Trophoblast cell (in vitro differentiated cells and primary cell): ENCODE results near the gene GREM1.

Experiments
- DNase-seq, 2 donors: peaks; one replicate each; pipeline ENCODE4 v3.0.0-alpha.2; 2016
- H2AFZ ChIP-seq: 2 replicates; pipeline ENCODE4 v1.6.1; 2013; ENCODE audit warnings: low read length, moderate library complexity, mild to moderate bottlenecking; ENCODE audit not compliant: insufficient read depth, poor library complexity
- H2AK5ac ChIP-seq: 2 replicates; pipeline ENCODE4 v1.6.1; 2013; ENCODE audit warnings: mild to moderate bottlenecking, low read length
- H2BK120ac ChIP-seq: 2 replicates; pipeline ENCODE4 v1.6.1; 2013; ENCODE audit warnings: low read length, mild to moderate bottlenecking, moderate library complexity; ENCODE audit not compliant: insufficient read depth, poor library complexity
- H2BK12ac ChIP-seq: 2 replicates; pipeline ENCODE4 v1.6.1; 2013; ENCODE audit warnings: mild to moderate bottlenecking, low read length, moderate library complexity
- H2BK5ac ChIP-seq: 2 replicates; pipeline ENCODE4 v1.6.1; 2013; ENCODE audit warnings: low read length, low read depth, moderate library complexity, mild to moderate bottlenecking; ENCODE audit not compliant: poor library complexity
- H3K14ac ChIP-seq: 2 replicates; pipeline ENCODE4 v1.6.1; 2013; ENCODE audit warnings: mild to moderate bottlenecking, low read length
- H3K18ac ChIP-seq: 2 replicates; pipeline ENCODE4 v1.6.1; 2013; ENCODE audit warnings: mild to moderate bottlenecking, low read length
- H3K23ac ChIP-seq: 2 replicates; pipeline ENCODE4 v1.6.1; 2013; ENCODE audit warnings: low read length
- H3K27ac ChIP-seq: 2 replicates; pipeline ENCODE4 v1.5.1; 2013; ENCODE audit warnings: low read depth, mild to moderate bottlenecking, inconsistent platforms, low read length, moderate library complexity
- H3K27me3 ChIP-seq: 2 replicates; pipeline ENCODE4 v1.6.1; 2013; ENCODE audit warnings: inconsistent platforms, mild to moderate bottlenecking, low read length, moderate library complexity; ENCODE audit not compliant: insufficient read depth
- H3K36me3 ChIP-seq, 2 experiments: 1 replicate in 1 of 2; 2 replicates in 1 of 2; pipeline ENCODE4 v1.6.1; 2013; ENCODE audit warnings: low read length in 2 of 2, mild to moderate bottlenecking in 2 of 2, moderate library complexity in 1 of 2; ENCODE audit not compliant: insufficient read depth in 2 of 2, control insufficient read depth in 1 of 2
- H3K4ac ChIP-seq: 2 replicates; pipeline ENCODE4 v1.6.1; 2013; ENCODE audit warnings: low read depth, mild to moderate bottlenecking, low read length, moderate library complexity
- H3K4me1 ChIP-seq, 2 experiments: 1 replicate in 1 of 2; 2 replicates in 1 of 2; pipeline ENCODE4 v1.6.1; 2013; ENCODE audit warnings: low read length in 2 of 2, mild to moderate bottlenecking in 2 of 2, moderate library complexity in 1 of 2; ENCODE audit not compliant: insufficient read depth in 2 of 2, control insufficient read depth in 1 of 2
- H3K4me2 ChIP-seq: 2 replicates; pipeline ENCODE4 v1.6.1; 2013; ENCODE audit warnings: inconsistent platforms, mild to moderate bottlenecking, low read length, moderate library complexity
- H3K4me3 ChIP-seq: 2 replicates; pipeline ENCODE4 v1.5.1; 2013; ENCODE audit warnings: mild to moderate bottlenecking, low read depth, low read length, inconsistent platforms
- H3K79me1 ChIP-seq: one replicate; pipeline ENCODE4 v1.6.1; 2013; ENCODE audit warnings: low read length
- H3K79me2 ChIP-seq: 2 replicates; pipeline ENCODE4 v1.6.1; 2013; ENCODE audit warnings: low read length, mild to moderate bottlenecking; ENCODE audit not compliant: control insufficient read depth, insufficient read depth, poor library complexity
- H3K9ac ChIP-seq: 2 replicates; pipeline ENCODE4 v1.6.1; 2013; ENCODE audit warnings: mild to moderate bottlenecking, low read length
- H3K9me3 ChIP-seq: 2 replicates; pipeline ENCODE4 v1.6.1; 2013; ENCODE audit warnings: low read depth, mild to moderate bottlenecking, control low read depth, inconsistent platforms, low read length; ENCODE audit not compliant: insufficient read depth
- H4K12ac ChIP-seq: 2 replicates; pipeline ENCODE4 v1.6.1; 2013; ENCODE audit warnings: low read depth, mild to moderate bottlenecking, low read length, moderate library complexity
- H4K8ac ChIP-seq: 2 replicates; pipeline ENCODE4 v1.6.1; 2013; ENCODE audit warnings: low read depth, mild to moderate bottlenecking, low read length, moderate library complexity
- H4K91ac ChIP-seq: one replicate; pipeline ENCODE4 v1.6.1; 2013; ENCODE audit warnings: low read depth, mild to moderate bottlenecking, low read length, moderate library complexity
- WGBS: extraction: QIAGEN DNeasy Blood & Tissue Kit; methylation state at CpG from one replicate; pipeline ENCODE4 v1.1.7; 2013; ENCODE audit warnings: missing lambda C conversion rate; ENCODE audit not compliant: insufficient read length, insufficient coverage; ENCODE audit errors: extremely low coverage; 5-methylcytosine and 5-hydroxymethylcytosine counted together

GREM1 gene

DNA sequence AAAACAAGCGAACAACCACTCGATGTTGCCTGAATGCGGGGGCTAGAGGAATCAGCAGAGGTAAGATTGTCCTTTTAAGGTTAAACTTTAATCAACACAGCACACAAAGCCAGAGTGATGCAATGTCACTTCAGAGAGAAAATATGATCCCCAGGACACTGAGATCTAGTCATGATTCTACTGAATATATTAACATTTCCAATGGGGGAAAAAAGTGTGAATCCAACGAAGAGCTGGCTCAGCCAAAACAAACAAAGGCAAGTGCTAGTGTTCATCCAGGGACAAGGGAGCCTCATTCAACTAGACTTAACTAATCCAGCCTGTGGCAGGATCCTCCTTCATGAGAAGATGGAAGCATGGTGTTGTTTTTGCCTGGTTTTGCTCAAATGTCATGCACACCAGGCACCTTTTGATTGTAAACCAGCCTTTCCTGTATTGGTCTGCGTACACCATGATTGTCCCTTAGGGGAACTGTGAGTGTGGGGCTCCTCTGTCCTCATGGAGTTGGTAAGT lies 40.5 kb upstream of the GREM1 start:
- Histone ChIP-seq H3K9ac (no peak overlapping the region), H3K4me2 (no peak overlapping the region), H2BK120ac (no peak overlapping the region), H3K27me3 (no peaks in the 10 kb centered on the region), H4K91ac (no peak overlapping the region), H2BK5ac (no peak overlapping the region), H3K18ac (no peak overlapping the region), H3K36me3 (no peaks in the 10 kb centered on the region), H3K4ac (no peak overlapping the region), H3K27ac (no peak overlapping the region), H3K14ac (no peak overlapping the region), H2AFZ (no peak overlapping the region), H2BK12ac (no peak overlapping the region), H3K4me1 (no peaks in the 10 kb centered on the region), H4K8ac (no peak overlapping the region), H3K23ac (no peak overlapping the region), H2AK5ac (no peak overlapping the region), H3K79me1 (no peaks in the 10 kb centered on the region), H3K79me2 (no peaks in the 10 kb centered on the region), H3K4me3 (no peak overlapping the region), H3K9me3 (no peaks in the 10 kb centered on the region), H4K12ac (no peak overlapping the region)
- WGBS = no CpG with 5 or more reads among the region's 5 CpGs
- DNase-seq = no peak

DNA sequence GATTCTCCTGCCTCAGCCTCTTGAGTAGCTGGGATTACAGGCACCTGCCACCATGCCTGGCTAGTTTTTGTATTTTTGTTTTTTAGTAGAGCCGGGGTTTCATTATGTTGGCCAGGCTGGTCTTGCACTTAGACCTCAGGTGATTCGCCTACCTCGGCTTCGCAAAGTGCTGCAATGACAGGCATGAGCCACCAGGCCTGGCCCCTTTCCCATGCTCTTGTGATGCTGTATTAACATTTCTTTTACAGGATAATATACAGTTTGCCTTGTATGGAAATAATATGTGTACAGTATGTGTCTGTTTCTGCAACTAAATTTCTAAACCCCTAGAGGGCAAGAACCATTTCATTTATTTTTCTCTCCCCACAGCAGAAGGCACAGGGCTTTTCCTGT lies 38.5 kb upstream of the GREM1 start:
- no peak overlapping the region for H3K4me2 ChIP-seq
- no CpG with 5 or more reads among the region's 4 CpGs for WGBS
- no peaks in the 10 kb centered on the region for H3K79me1 ChIP-seq

DNA sequence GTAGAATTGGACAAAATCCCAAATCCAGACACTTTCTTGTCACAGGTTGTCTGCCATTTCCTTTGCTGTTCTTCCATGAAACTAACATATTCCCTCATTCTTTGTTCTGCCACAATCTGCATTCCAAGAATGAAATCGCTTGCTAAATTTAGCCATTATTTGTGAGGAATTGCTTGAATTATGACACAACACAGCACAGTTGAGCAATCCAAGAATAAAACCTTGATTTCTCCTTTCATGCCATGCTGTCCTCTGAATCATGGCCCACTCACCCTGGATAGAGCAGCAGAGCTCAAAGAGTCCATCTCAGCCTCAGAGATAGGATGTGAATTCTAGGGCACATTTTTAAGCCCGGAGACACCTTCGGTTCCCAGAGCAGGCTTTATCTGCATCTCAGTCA lies 35.2 kb upstream of the GREM1 start:
- no peak overlapping the region for H2BK120ac ChIP-seq
- H2BK12ac ChIP-seq = no peak overlapping the region
- H4K8ac ChIP-seq = no peak overlapping the region
- H4K12ac ChIP-seq = no peak overlapping the region
- no peak overlapping the region for H3K14ac ChIP-seq
- no peak overlapping the region for H2AFZ ChIP-seq
- peak in 1 of 2 donors; percentile 71 for DNase-seq
- H4K91ac ChIP-seq = no peak overlapping the region
- no peak overlapping the region for H3K27ac ChIP-seq
- no peak overlapping the region for H2AK5ac ChIP-seq
- no peaks in the 10 kb centered on the region for H3K4me1 ChIP-seq
- H3K9me3 ChIP-seq = no peaks in the 10 kb centered on the region
- H2BK5ac ChIP-seq = no peak overlapping the region
- no peak overlapping the region for H3K23ac ChIP-seq
- H3K27me3 ChIP-seq = no peaks in the 10 kb centered on the region
- H3K4me2 ChIP-seq = no peak overlapping the region
- H3K36me3 ChIP-seq = no peaks in the 10 kb centered on the region
- no peak overlapping the region for H3K4me3 ChIP-seq
- H3K79me2 ChIP-seq = no peaks in the 10 kb centered on the region
- H3K4ac ChIP-seq = no peak overlapping the region
- no CpG with 5 or more reads among the region's 3 CpGs for WGBS
- no peaks in the 10 kb centered on the region for H3K79me1 ChIP-seq
- H3K18ac ChIP-seq = no peak overlapping the region
- no peak overlapping the region for H3K9ac ChIP-seq

More for the DNA sequence above, 38.5 kb upstream of the GREM1 start:
- Histone ChIP-seq H2BK5ac (no peak overlapping the region), H4K91ac (no peak overlapping the region), H3K4ac (no peak overlapping the region), H2BK120ac (no peak overlapping the region), H3K27me3 (no peaks in the 10 kb centered on the region), H3K4me3 (no peak overlapping the region), H2BK12ac (no peak overlapping the region), H4K12ac (no peak overlapping the region), H3K18ac (no peak overlapping the region), H3K79me2 (no peaks in the 10 kb centered on the region), H3K36me3 (no peaks in the 10 kb centered on the region), H3K9me3 (no peaks in the 10 kb centered on the region), H3K27ac (no peak overlapping the region), H3K23ac (no peak overlapping the region), H3K4me1 (no peaks in the 10 kb centered on the region), H3K9ac (no peak overlapping the region), H2AK5ac (no peak overlapping the region), H3K14ac (no peak overlapping the region), H2AFZ (no peak overlapping the region), H4K8ac (no peak overlapping the region)
- no peak for DNase-seq

DNA sequence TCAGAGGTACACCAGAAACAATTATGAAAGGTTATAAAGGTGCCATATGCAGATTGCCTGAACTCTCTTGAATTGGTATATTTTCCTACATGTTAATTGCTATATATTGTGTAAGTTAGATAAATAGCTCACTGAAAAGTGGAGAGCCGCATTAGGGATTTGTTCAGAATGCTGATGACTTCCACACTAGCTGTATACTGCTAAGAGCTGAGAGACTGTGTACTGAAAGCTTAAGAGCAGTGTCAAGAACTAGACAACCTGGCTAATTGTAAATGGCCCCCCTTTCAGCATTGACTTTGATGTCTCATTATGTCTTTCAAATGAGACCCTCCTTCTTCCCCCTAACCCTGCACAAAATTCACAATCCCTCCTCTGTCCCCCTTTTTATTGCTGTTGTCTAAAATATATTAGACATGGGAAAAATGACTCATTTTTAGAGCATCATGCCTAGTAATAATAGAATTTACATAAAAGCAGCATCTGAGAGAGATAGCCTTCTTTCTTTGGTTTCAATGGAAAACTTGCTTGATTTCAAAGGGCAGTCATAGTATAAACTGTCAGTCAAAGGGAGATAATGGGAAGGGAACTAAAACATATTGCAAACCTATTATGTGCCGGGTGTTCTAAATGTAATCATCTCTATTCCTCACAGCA lies 34.7 kb upstream of the GREM1 start:
- no peaks in the 10 kb centered on the region for H3K36me3 ChIP-seq
- no peak for DNase-seq
- no peak overlapping the region for H4K8ac ChIP-seq
- H2AK5ac ChIP-seq = no peak overlapping the region
- no peak overlapping the region for H3K4ac ChIP-seq
- no peaks in the 10 kb centered on the region for H3K9me3 ChIP-seq
- no peak overlapping the region for H4K91ac ChIP-seq
- H2BK12ac ChIP-seq = no peak overlapping the region
- no peak overlapping the region for H3K27ac ChIP-seq
- no peaks in the 10 kb centered on the region for H3K27me3 ChIP-seq
- H3K4me1 ChIP-seq = no peaks in the 10 kb centered on the region
- WGBS = no CpG with 5 or more reads among the region's 2 CpGs
- H3K79me1 ChIP-seq = no peaks in the 10 kb centered on the region
- H3K4me3 ChIP-seq = no peak overlapping the region
- H2AFZ ChIP-seq = no peak overlapping the region
- H3K23ac ChIP-seq = no peak overlapping the region
- H2BK5ac ChIP-seq = no peak overlapping the region
- no peak overlapping the region for H2BK120ac ChIP-seq
- H3K18ac ChIP-seq = no peak overlapping the region
- H3K9ac ChIP-seq = no peak overlapping the region
- no peak overlapping the region for H3K14ac ChIP-seq
- no peak overlapping the region for H4K12ac ChIP-seq
- H3K4me2 ChIP-seq = no peak overlapping the region
- H3K79me2 ChIP-seq = no peaks in the 10 kb centered on the region
